ENCODE data around the gene HS3ST4.
"Not testable (repeated sequence)": the region's sequence is repeated elsewhere in the genome, so short reads cannot be mapped to it uniquely, and the experiment has no call there.

HS3ST4 gene

GRCh38 chr16:26098206-26098605 is 406.4 kb downstream of the HS3ST4 start:
- DNase-seq: not testable (repeated sequence)

GRCh38 chr16:26102369-26102768 is 410.6 kb downstream of the HS3ST4 start:
- no peak for DNase-seq

GRCh38 chr16:26108836-26109505 is 417.2 kb downstream of the HS3ST4 start:
- no peak for DNase-seq

GRCh38 chr16:26111900-26112299 is 420.1 kb downstream of the HS3ST4 start:
- DNase-seq: no peak

GRCh38 chr16:26118575-26118974 is 426.8 kb downstream of the HS3ST4 start:
- no peak for DNase-seq

- DNase-seq: no peak
Measured at GRCh38 chr16:26120729-26121128, 429.0 kb downstream of the HS3ST4 start.

GRCh38 chr16:26128296-26128695 is 436.5 kb downstream of the HS3ST4 start:
- no peak for DNase-seq

- peak in 1 of 51 donors; percentile 8 for DNase-seq
Measured at GRCh38 chr16:26129997-26130396, 438.2 kb downstream of the HS3ST4 start.

- DNase-seq: no peak
Measured at GRCh38 chr16:26133416-26134093, 441.8 kb downstream of the HS3ST4 start.

GRCh38 chr16:26134588-26134987 is 442.8 kb downstream of the HS3ST4 start:
- DNase-seq: no peak

GRCh38 chr16:26137956-26138355 is 446.2 kb downstream of the HS3ST4 start:
- DNase-seq: peak in 1 of 51 donors; percentile 15

GRCh38 chr16:26139091-26139490 is 447.3 kb downstream of the HS3ST4 start:
- peak in 1 of 51 donors; percentile 29 for DNase-seq

- DNase-seq: no peak
Measured at GRCh38 chr16:26139884-26140283, 448.1 kb downstream of the HS3ST4 start.

GRCh38 chr16:26149364-26150190 is 457.8 kb downstream of the HS3ST4 start:
- peak in 1 of 51 donors; percentile 14 for DNase-seq

GRCh38 chr16:26155221-26155620 is 463.5 kb downstream of the HS3ST4 start:
- DNase-seq: no peak

GRCh38 chr16:26157319-26157718 is 465.6 kb downstream of the HS3ST4 start:
- DNase-seq: no peak

- no peak for DNase-seq
Measured at GRCh38 chr16:26158142-26158759, 466.5 kb downstream of the HS3ST4 start.

GRCh38 chr16:26161461-26162180 is 469.9 kb downstream of the HS3ST4 start:
- no peak for DNase-seq

- DNase-seq: peak in 2 of 51 donors; percentile 14 to 36
Measured at GRCh38 chr16:26169473-26169872, 477.7 kb downstream of the HS3ST4 start.

GRCh38 chr16:26175944-26176343 is 484.2 kb downstream of the HS3ST4 start:
- DNase-seq: no peak

- no peak for DNase-seq
Measured at GRCh38 chr16:26177438-26177837, 485.7 kb downstream of the HS3ST4 start.
